OCI-LY1 (cell line): ENCODE data around the gene GLT8D1.

Experiments
- CTCF ChIP-seq: fragments of 200-600 bp; sonication (generic), shearing (Covaris generic); IDR thresholded peaks from 2 replicates; pipeline ENCODE4 v1.5.1; 2017; ENCODE audit warnings: mild to moderate bottlenecking, antibody characterized with exemption, low read length, moderate library complexity, mixed read lengths
- EZH2 ChIP-seq: fragments of 200-600 bp; sonication (generic), shearing (Covaris generic); IDR thresholded peaks from 2 replicates; pipeline ENCODE4 v1.8.0; 2017; ENCODE audit warnings: borderline replicate concordance, mixed run types, mild to moderate bottlenecking, antibody characterized with exemption, low read length, moderate library complexity, mixed read lengths

GRCh38 chr3:52651592-52651991 is 54.0 kb downstream of the GLT8D1 start:
- TF ChIP-seq CTCF (no peak), EZH2 (no peak)
